Brain microvascular endothelial cell (primary cell): ENCODE data around the gene KIAA1217.

ENCODE experiments used
- DNase-seq: peaks from one replicate; pipeline ENCODE4 v3.0.0-alpha.2; 2020
- H3K27ac ChIP-seq: fragments of 250-450 bp; sonication (Bioruptor Pico); 2 replicates; pipeline ENCODE4 v1.5.1; 2020; ENCODE audit warnings: mild to moderate bottlenecking, moderate library complexity
- H3K27me3 ChIP-seq: fragments of 250-450 bp; sonication (Bioruptor Pico); replicated peaks from 2 replicates; pipeline ENCODE4 v1.5.1; 2020; ENCODE audit warnings: mild to moderate bottlenecking
- H3K36me3 ChIP-seq: fragments of 250-450 bp; sonication (Bioruptor Pico); replicated peaks from 2 replicates; pipeline ENCODE4 v1.5.1; 2020; ENCODE audit warnings: mild to moderate bottlenecking
- H3K4me3 ChIP-seq: 2 replicates; pipeline ENCODE4 v1.5.1; 2011; ENCODE audit warnings: low read depth, mild to moderate bottlenecking, control low read depth, low read length, moderate library complexity
- CTCF ChIP-seq: IDR thresholded peaks from 2 replicates; pipeline ENCODE4 v1.5.1; 2011; ENCODE audit warnings: low read depth, mild to moderate bottlenecking, moderate library complexity, low read length, control low read depth, inconsistent platforms; ENCODE audit errors: missing control alignments
- in situ Hi-C: cut with HindIII; loops from 2 replicates; pipeline ENCODE4 v1.10.0; 2017; ENCODE audit warnings: low sequenced_read_pairs, low pct_ligation_motif_present

KIAA1217 gene

GRCh38 chr10:24488631-24489030, 279.7 kb downstream of the KIAA1217 start:
- no peak overlapping the region for H3K4me3 ChIP-seq
- no peaks in the 10 kb centered on the region for H3K27me3 ChIP-seq
- H3K36me3 ChIP-seq, result peaks cover 3% of the 10 kb centered on the region
- H3K27ac ChIP-seq, result no peak overlapping the region
- no peak for TF ChIP-seq CTCF
- in situ Hi-C loops, result no loop called here
- DNase-seq, result no peak

- Histone ChIP-seq H3K36me3 (peaks cover 3% of the 10 kb centered on the region), H3K27ac (no peak overlapping the region), H3K27me3 (no peaks in the 10 kb centered on the region), H3K4me3 (no peak overlapping the region)
- in situ Hi-C loops, result no loop called here
- no peak for TF ChIP-seq CTCF
- no peak for DNase-seq
Observed at GRCh38 chr10:24493165-24493564, 284.2 kb downstream of the KIAA1217 start.

GRCh38 chr10:24494236-24494635, 285.3 kb downstream of the KIAA1217 start:
- Histone ChIP-seq H3K27me3 (no peaks in the 10 kb centered on the region), H3K36me3 (peaks cover 3% of the 10 kb centered on the region), H3K27ac (no peak overlapping the region), H3K4me3 (no peak overlapping the region)
- in situ Hi-C loops, result no loop called here
- no peak for TF ChIP-seq CTCF
- no peak for DNase-seq

GRCh38 chr10:24494777-24495176, 285.8 kb downstream of the KIAA1217 start:
- H3K27ac ChIP-seq, result no peak overlapping the region
- no peak for TF ChIP-seq CTCF
- H3K36me3 ChIP-seq, result peaks cover 3% of the 10 kb centered on the region
- H3K4me3 ChIP-seq, result no peak overlapping the region
- no peak for DNase-seq
- in situ Hi-C loops, result no loop called here
- no peaks in the 10 kb centered on the region for H3K27me3 ChIP-seq

- H3K27ac ChIP-seq, result no peak overlapping the region
- in situ Hi-C loops, result no loop called here
- no peak overlapping the region for H3K4me3 ChIP-seq
- no peak for DNase-seq
- H3K27me3 ChIP-seq, result no peaks in the 10 kb centered on the region
- no peak for TF ChIP-seq CTCF
- peaks cover 3% of the 10 kb centered on the region for H3K36me3 ChIP-seq
Observed at GRCh38 chr10:24495666-24496460, 286.9 kb downstream of the KIAA1217 start.

- peaks cover 3% of the 10 kb centered on the region for H3K36me3 ChIP-seq
- no peak for TF ChIP-seq CTCF
- H3K4me3 ChIP-seq, result no peak overlapping the region
- DNase-seq, result no peak
- H3K27ac ChIP-seq, result no peak overlapping the region
- H3K27me3 ChIP-seq, result no peaks in the 10 kb centered on the region
- in situ Hi-C loops, result no loop called here
Observed at GRCh38 chr10:24496906-24497305, 288.0 kb downstream of the KIAA1217 start.
